Vagina (tissue), 2 donors: ENCODE results near the gene PIH1D1. TPM values are rescaled to one million over a fixed set of nuclear protein-coding genes. Genes with fewer than 3 reads are reported as not detected.
"Not testable (repeated sequence)": the region's sequence is repeated elsewhere in the genome, so short reads cannot be mapped to it uniquely, and the experiment has no call there.

Experiments used
- DNase-seq, 2 donors: peaks; one replicate each; pipeline ENCODE4 v3.0.0-alpha.2; 2017; ENCODE audit errors: extremely low spot score in 2 of 2
- H3K27ac ChIP-seq: fragments of 200-600 bp; sonication (generic); one replicate; pipeline ENCODE4 v1.5.1; 2019
- H3K27me3 ChIP-seq: fragments of 200-600 bp; sonication (generic); one replicate; pipeline ENCODE4 v1.5.1; 2019
- H3K36me3 ChIP-seq, 2 donors: fragments of 200-600 bp; sonication (generic); one replicate each; pipeline ENCODE4 v1.5.1; 2017 to 2019
- H3K4me1 ChIP-seq: fragments of 200-600 bp; sonication (generic); one replicate; pipeline ENCODE4 v1.5.1; 2019
- H3K4me3 ChIP-seq, 2 donors: fragments of 200-600 bp; sonication (generic); 1 replicate in 1 of 2; 2 replicates in 1 of 2; pipeline ENCODE4 v1.5.1; 2016 to 2019
- H3K9me3 ChIP-seq: fragments of 200-600 bp; sonication (generic); one replicate; pipeline ENCODE4 v1.5.1; 2019
- POLR2A ChIP-seq, 2 donors: fragments of 450-650 bp; IDR thresholded peaks; one replicate each; pipeline ENCODE4 v1.6.1; 2017; ENCODE audit warnings: antibody characterized with exemption in 2 of 2, mild to moderate bottlenecking in 2 of 2, moderate library complexity in 2 of 2
- POLR2AphosphoS5 ChIP-seq, 2 donors: sonication (generic); formaldehyde crosslinking; IDR thresholded peaks; one replicate each; pipeline ENCODE4 v1.9.0; 2017; ENCODE audit warnings: antibody characterized with exemption in 2 of 2, mild to moderate bottlenecking in 2 of 2, low read depth in 1 of 2; ENCODE audit not compliant: insufficient read depth in 1 of 2
- intact Hi-C: fragments of 100-400 bp; cut with DNase I; formaldehyde crosslinking; loops from one replicate; pipeline ENCODE4 v1.15.1; 2023
- total RNA-seq: library from RNA; depleted of rRNA; stranded (reverse); fragments of >200 nt; gene quantifications from one replicate; pipeline ENCODE4 v1.2.3, GENCODE V29; 2016
- TF ChIP-seq, protein P1 (sequence below), 3 experiments: fragments of 450-650 bp in 2 of 3; fragments of 200-600 bp in 1 of 3; sonication (generic) in 1 of 3; IDR thresholded peaks; one replicate each; pipeline ENCODE4 v1.5.1; 2017 to 2019; ENCODE audit warnings: antibody characterized with exemption in 3 of 3, mild to moderate bottlenecking in 2 of 3, moderate library complexity in 2 of 3

Gene PIH1D1
- total RNA-seq, 1 donor from 2014 or later: 96.3 TPM

DNA sequence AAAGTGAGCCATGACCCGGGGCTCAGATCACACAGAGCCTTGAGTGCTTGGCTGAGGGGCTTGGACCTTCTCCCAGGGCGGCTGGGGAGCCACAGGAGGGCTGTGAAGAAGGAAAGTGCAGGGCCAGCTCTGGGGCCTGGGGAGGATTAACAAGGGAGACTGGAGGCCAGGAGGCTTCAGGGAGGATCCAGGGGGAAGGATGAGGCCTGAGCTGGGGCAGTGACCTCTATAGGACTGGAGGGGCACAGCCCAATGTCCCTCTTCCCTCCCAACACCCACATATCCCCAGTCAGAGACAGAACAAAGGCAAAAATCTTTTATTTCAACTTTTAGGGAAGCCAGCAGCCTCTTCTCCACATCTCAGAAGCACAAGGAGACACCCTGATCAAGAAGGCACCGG lies 5.6 kb downstream of the PIH1D1 start:
- Histone ChIP-seq H3K4me1 (peaks cover 45% of the 10 kb centered on the region), H3K4me3 (no peak overlapping the region), H3K9me3 (no peaks in the 10 kb centered on the region), H3K27me3 (no peaks in the 10 kb centered on the region), H3K36me3 (peaks cover 0 to 10% of the 10 kb centered on the region in 2 donors), H3K27ac (no peak overlapping the region)
- intact Hi-C loops: loop anchor here (10.0 kb wide), 2 partner anchors 81 to 221 kb away; partner anchors contain the start of genes DKKL1 and TEAD2
- DNase-seq: no peak
- TF ChIP-seq POLR2A (IDR thresholded peaks at IDR 0.05): no peak
- TF ChIP-seq, protein P1, sequence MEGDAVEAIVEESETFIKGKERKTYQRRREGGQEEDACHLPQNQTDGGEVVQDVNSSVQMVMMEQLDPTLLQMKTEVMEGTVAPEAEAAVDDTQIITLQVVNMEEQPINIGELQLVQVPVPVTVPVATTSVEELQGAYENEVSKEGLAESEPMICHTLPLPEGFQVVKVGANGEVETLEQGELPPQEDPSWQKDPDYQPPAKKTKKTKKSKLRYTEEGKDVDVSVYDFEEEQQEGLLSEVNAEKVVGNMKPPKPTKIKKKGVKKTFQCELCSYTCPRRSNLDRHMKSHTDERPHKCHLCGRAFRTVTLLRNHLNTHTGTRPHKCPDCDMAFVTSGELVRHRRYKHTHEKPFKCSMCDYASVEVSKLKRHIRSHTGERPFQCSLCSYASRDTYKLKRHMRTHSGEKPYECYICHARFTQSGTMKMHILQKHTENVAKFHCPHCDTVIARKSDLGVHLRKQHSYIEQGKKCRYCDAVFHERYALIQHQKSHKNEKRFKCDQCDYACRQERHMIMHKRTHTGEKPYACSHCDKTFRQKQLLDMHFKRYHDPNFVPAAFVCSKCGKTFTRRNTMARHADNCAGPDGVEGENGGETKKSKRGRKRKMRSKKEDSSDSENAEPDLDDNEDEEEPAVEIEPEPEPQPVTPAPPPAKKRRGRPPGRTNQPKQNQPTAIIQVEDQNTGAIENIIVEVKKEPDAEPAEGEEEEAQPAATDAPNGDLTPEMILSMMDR (IDR thresholded peaks at IDR 0.05): no peak
- TF ChIP-seq POLR2AphosphoS5 (IDR thresholded peaks at IDR 0.05; ENCODE audit: insufficient read depth in 1 of 2, low read depth in 1 of 2): no peak

DNA sequence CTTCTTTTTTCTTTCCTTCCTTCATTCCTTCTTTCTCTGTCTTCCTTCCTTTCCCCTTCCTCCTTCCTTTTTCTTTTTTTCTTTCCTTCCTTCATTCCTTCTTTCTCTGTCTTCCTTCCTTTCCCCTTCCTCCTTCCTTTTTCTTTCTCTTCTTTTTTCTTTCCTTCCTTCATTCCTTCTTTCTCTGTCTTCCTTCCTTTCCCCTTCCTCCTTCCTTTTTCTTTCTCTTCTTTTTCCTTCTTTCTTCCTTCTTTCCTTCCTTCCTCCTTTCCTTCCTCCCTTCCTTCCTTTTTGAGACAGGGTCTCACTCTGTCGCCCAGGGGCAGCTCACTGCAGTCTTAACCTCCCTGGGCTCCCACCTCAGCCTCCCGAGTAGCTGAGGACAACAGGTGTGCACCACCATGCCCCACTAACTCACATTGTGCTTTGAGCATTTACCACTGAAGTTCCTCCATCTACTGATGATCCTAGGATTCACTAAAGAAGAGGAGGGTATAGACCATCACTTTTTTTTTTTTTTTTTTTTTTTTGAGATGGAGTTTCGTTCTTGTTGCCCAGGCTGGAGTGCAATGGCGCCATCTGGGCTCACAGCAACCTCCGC lies 7.4 kb downstream of the PIH1D1 start:
- H3K27me3 ChIP-seq, H3K9me3 ChIP-seq, H3K36me3 ChIP-seq, DNase-seq: not testable (repeated sequence)
- intact Hi-C loops: loop anchor here (10.0 kb wide), 2 partner anchors 79 to 219 kb away; partner anchors contain the start of genes DKKL1 and TEAD2
- Histone ChIP-seq H3K27ac (peak overlapping the region; percentile 83), H3K4me1 (peaks cover 35% of the 10 kb centered on the region), H3K4me3 (peak overlapping the region in 1 of 2 donors; percentile 70)

DNA sequence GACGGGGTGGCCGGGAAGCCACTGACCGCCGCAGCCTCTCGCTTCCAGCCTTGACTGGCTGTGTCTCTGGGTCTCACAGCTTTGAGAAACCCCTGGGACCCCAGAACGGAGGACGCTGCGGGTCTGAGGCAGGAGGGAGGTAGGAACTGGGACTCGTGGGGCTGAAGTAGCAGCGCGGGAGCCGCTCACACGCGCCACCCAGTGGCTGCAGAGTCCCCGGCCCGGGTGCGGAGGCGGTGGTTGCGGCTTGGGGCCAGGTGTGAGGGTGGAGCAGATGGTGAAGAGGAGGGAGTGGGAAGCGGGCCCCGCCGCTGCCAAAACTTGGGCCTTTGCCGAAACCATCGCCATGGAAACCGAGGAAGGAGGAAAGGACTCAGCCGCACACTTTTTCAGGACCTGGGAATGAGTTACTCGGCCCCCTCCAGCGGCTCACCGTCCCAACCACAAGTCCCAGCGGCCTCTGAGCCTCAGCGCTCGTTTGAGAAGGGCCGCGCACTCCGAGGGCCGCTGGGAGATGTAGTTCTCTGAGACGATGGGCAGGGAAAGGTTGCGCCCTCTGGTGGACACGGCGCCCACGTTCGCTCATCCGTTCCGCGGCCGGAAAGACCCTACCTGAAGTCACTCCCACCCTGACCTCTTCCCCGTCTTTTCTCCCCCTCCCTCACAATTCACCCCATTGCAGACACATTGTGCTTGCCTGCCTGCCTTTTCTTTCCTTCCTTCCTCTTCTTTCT lies 8.1 kb downstream of the PIH1D1 start:
- TF ChIP-seq POLR2A (IDR thresholded peaks at IDR 0.05) (peak in 1 of 2 donors; percentile 1), POLR2AphosphoS5 (IDR thresholded peaks at IDR 0.05; ENCODE audit: insufficient read depth in 1 of 2, low read depth in 1 of 2) (peak; percentile 77 to 86)
- TF ChIP-seq, protein P1 (IDR thresholded peaks at IDR 0.05): peak; percentile 80 to 94 (median 87)
- H3K4me1 ChIP-seq: peaks cover 33% of the 10 kb centered on the region
- DNase-seq: peak in 1 of 2 donors; percentile 94
- no peaks in the 10 kb centered on the region for H3K27me3 ChIP-seq
- H3K27ac ChIP-seq: peak overlapping the region; percentile 83
- H3K9me3 ChIP-seq: no peaks in the 10 kb centered on the region
- intact Hi-C loops: loop anchor here (10.0 kb wide), 2 partner anchors 79 to 219 kb away; partner anchors contain the start of genes DKKL1 and TEAD2
- no peaks in the 10 kb centered on the region for H3K36me3 ChIP-seq
- H3K4me3 ChIP-seq: peak overlapping the region; percentile 70 to 90

DNA sequence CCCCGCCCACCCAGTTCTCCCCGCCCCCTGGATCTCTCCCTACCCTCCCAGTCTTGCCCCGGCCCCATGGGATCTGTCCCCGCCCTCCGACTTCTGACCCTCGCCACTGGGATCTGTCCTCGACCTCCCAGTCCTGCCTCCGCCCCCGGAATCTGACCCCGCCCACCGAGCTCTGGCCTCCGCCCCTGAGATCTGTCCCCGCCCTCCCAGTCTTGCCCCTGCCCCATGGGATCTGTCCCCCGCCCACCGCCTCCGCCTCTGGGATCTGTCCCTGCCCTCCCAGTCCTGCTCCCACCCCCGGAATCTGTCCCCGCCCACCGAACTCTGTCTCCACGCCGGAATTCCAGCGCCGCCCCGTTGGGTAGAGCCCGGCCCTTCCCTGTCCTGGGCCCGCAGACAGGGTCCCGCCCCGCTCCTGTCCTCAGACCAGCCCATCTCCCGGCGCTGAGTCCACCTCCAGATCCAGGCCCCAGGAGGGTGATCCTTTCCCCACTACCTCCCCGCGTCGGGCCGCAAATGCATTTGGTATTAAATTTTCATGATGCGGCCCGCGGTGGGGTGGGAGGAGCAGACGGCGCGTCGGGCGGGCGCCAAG lies 8.7 kb downstream of the PIH1D1 start:
- H3K9me3 ChIP-seq: no peaks in the 10 kb centered on the region
- peaks cover 31% of the 10 kb centered on the region for H3K4me1 ChIP-seq
- H3K36me3 ChIP-seq: no peaks in the 10 kb centered on the region
- DNase-seq: peak in 1 of 2 donors; percentile 97
- TF ChIP-seq POLR2AphosphoS5 (IDR thresholded peaks at IDR 0.05; ENCODE audit: insufficient read depth in 1 of 2, low read depth in 1 of 2): no peak
- TF ChIP-seq POLR2A (IDR thresholded peaks at IDR 0.05): no peak
- TF ChIP-seq, protein P1 (IDR thresholded peaks at IDR 0.05): no peak
- peak overlapping the region; percentile 70 to 90 for H3K4me3 ChIP-seq
- H3K27me3 ChIP-seq: no peaks in the 10 kb centered on the region
- intact Hi-C loops: loop anchor here (10.0 kb wide), 2 partner anchors 78 to 218 kb away; partner anchors contain the start of genes DKKL1 and TEAD2
- H3K27ac ChIP-seq: peak overlapping the region; percentile 83

DNA sequence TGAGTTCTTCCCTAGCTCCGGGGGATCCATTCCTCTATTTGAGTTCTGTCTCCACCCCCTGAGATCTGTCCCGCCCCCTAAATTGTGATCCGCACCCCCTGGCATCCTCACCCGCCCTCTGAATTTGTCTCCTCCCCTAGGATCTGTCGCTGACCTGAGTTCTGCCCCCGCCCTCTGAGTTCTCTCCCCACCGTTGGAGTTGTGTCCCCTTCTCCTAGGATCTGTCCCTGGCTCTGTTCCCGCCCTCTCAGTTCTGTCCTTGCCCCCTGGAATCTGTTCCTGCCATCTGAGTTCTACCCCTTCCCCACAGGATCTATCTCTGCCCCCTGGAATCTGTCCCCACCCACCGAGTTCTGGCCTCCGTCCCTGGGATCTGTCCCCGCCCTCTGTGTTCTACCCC lies 9.3 kb downstream of the PIH1D1 start:
- Histone ChIP-seq H3K27ac (peak overlapping the region; percentile 83), H3K9me3 (no peaks in the 10 kb centered on the region), H3K4me3 (peak overlapping the region; percentile 70 to 90), H3K36me3 (no peaks in the 10 kb centered on the region), H3K4me1 (peaks cover 26% of the 10 kb centered on the region), H3K27me3 (no peaks in the 10 kb centered on the region)
- intact Hi-C loops: loop anchor here (10.0 kb wide), 2 partner anchors 78 to 218 kb away; partner anchors contain the start of genes DKKL1 and TEAD2
- TF ChIP-seq POLR2AphosphoS5 (IDR thresholded peaks at IDR 0.05; ENCODE audit: insufficient read depth in 1 of 2, low read depth in 1 of 2): no peak
- TF ChIP-seq POLR2A (IDR thresholded peaks at IDR 0.05): no peak
- TF ChIP-seq, protein P1 (IDR thresholded peaks at IDR 0.05): no peak
- no peak for DNase-seq
